Astrocyte (in vitro differentiated cells and primary cell): ENCODE measurements around the gene GK. TPM values are rescaled to one million over a fixed set of nuclear protein-coding genes. Genes with fewer than 3 reads are reported as not detected.

Experiments
- DNase-seq: peaks from one replicate; pipeline ENCODE4 v3.0.0-alpha.2; 2010; ENCODE audit warnings: low read depth
- FAIRE-seq: peaks from 2 replicates; lab custom pipeline; 2011; peaks lifted over from hg19 to GRCh38; lab: Jason Lieb, UNC
- H2AFZ ChIP-seq: 2 replicates; pipeline ENCODE4 v1.6.0; 2012; ENCODE audit warnings: low read depth, low read length, inconsistent platforms
- H3K27ac ChIP-seq: 2 replicates; pipeline ENCODE4 v1.5.1; 2011; ENCODE audit warnings: low read depth, low read length, inconsistent platforms
- H3K27me3 ChIP-seq: 2 replicates; pipeline ENCODE4 v1.6.0; 2011; ENCODE audit warnings: low read length, inconsistent platforms; ENCODE audit not compliant: insufficient read depth
- H3K36me3 ChIP-seq: 2 replicates; pipeline ENCODE4 v1.5.1; 2011; ENCODE audit warnings: low read length, inconsistent platforms; ENCODE audit not compliant: insufficient read depth
- H3K4me1 ChIP-seq: 2 replicates; pipeline ENCODE4 v1.5.1; 2011; ENCODE audit warnings: low read length, inconsistent platforms; ENCODE audit not compliant: insufficient read depth
- H3K4me2 ChIP-seq: 2 replicates; pipeline ENCODE4 v1.6.0; 2012; ENCODE audit warnings: low read length, inconsistent platforms
- H3K4me3 ChIP-seq: 2 replicates; pipeline ENCODE4 v1.5.1; 2011; ENCODE audit warnings: low read depth, mild to moderate bottlenecking, low read length, inconsistent platforms; ENCODE audit not compliant: insufficient read depth
- H3K79me2 ChIP-seq: 2 replicates; pipeline ENCODE4 v1.6.0; 2012; ENCODE audit warnings: mild to moderate bottlenecking, low read length, inconsistent platforms; ENCODE audit not compliant: insufficient read depth
- H3K9ac ChIP-seq: 2 replicates; pipeline ENCODE4 v1.6.0; 2012; ENCODE audit warnings: mild to moderate bottlenecking, low read length, inconsistent platforms
- H3K9me3 ChIP-seq: 2 replicates; pipeline ENCODE4 v1.5.1; 2012; ENCODE audit warnings: low read depth, mild to moderate bottlenecking, low read length, inconsistent platforms; ENCODE audit not compliant: insufficient read depth
- H4K20me1 ChIP-seq: 2 replicates; pipeline ENCODE4 v1.6.0; 2012; ENCODE audit warnings: low read length, inconsistent platforms; ENCODE audit not compliant: insufficient read depth
- H3K27ac Mint-ChIP-seq: one replicate; pipeline ENCODE4 v1.8.0; 2021; ENCODE audit warnings: mild to moderate bottlenecking, mixed read lengths; ENCODE audit not compliant: unreplicated experiment
- H3K27me3 Mint-ChIP-seq: one replicate; pipeline ENCODE4 v1.8.0; 2021; ENCODE audit warnings: low read depth, mixed read lengths; ENCODE audit not compliant: unreplicated experiment
- H3K36me3 Mint-ChIP-seq: one replicate; pipeline ENCODE4 v1.8.0; 2021; ENCODE audit warnings: low read depth, mixed read lengths; ENCODE audit not compliant: unreplicated experiment
- H3K4me1 Mint-ChIP-seq: one replicate; pipeline ENCODE4 v1.8.0; 2021; ENCODE audit warnings: low read depth, mixed read lengths; ENCODE audit not compliant: unreplicated experiment
- H3K4me3 Mint-ChIP-seq: one replicate; pipeline ENCODE4 v1.8.0; 2021; ENCODE audit warnings: mild to moderate bottlenecking, moderate library complexity, mixed read lengths; ENCODE audit not compliant: unreplicated experiment
- H3K9me3 Mint-ChIP-seq: one replicate; pipeline ENCODE4 v1.8.0; 2021; ENCODE audit warnings: mild to moderate bottlenecking, mixed read lengths; ENCODE audit not compliant: unreplicated experiment
- CTCF ChIP-seq: IDR thresholded peaks from 2 replicates; pipeline ENCODE4 v1.5.1; 2011; ENCODE audit warnings: low read depth, mild to moderate bottlenecking, inconsistent platforms, low read length, moderate library complexity; ENCODE audit not compliant: insufficient read depth
- EZH2 ChIP-seq: IDR thresholded peaks from 2 replicates; pipeline ENCODE4 v1.6.1; 2012; ENCODE audit warnings: mild to moderate bottlenecking, low read length, inconsistent platforms; ENCODE audit not compliant: insufficient read depth
- total RNA-seq: library from RNA; stranded (reverse); gene quantifications from 2 replicates; pipeline ENCODE4 v1.2.1, GENCODE V29; 2021

Gene GK
- total RNA-seq, 1 donor from 2014 or later, result 2.8 TPM

DNA sequence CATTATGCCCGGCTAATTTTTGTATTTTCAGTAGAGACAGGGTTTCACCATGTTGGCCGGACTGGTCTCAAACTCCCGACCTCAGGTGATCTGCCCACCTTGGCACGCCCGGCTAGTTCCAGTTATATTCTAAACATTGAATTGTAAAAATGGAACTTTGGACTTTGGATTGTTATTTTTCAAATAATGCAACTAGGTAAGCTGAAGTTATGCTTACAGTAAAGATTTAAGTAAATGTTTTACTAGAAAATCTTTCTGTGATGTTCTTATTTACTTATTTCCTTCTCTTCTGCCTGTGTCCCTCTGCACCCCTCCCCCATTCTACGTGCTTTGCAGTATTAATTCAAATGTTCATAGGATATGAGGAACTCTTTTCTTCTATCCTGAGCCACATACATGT, 26.1 kb downstream of the GK start:
- Histone ChIP-seq H4K20me1 (no peaks in the 10 kb centered on the region), H3K9me3 (no peaks in the 10 kb centered on the region), H3K27me3 (no peaks in the 10 kb centered on the region), H3K36me3 (no peaks in the 10 kb centered on the region), H3K4me3 (no peak overlapping the region), H3K4me2 (no peak overlapping the region), H3K9ac (no peak overlapping the region), H2AFZ (no peak overlapping the region), H3K27ac (no peak overlapping the region), H3K4me1 (no peaks in the 10 kb centered on the region), H3K79me2 (no peaks in the 10 kb centered on the region)
- no peaks in the 10 kb centered on the region for H3K27me3 Mint-ChIP-seq
- no peak overlapping the region for H3K27ac Mint-ChIP-seq
- DNase-seq (no peak), FAIRE-seq (peak; percentile 86)
- no peaks in the 10 kb centered on the region for H3K9me3 Mint-ChIP-seq
- TF ChIP-seq EZH2 (no peak), CTCF (no peak)
- H3K36me3 Mint-ChIP-seq, result no peaks in the 10 kb centered on the region
- H3K4me3 Mint-ChIP-seq, result no peak overlapping the region
- no peaks in the 10 kb centered on the region for H3K4me1 Mint-ChIP-seq

GRCh38 chrX:30680618-30681017, 27.4 kb downstream of the GK start:
- H3K27me3 ChIP-seq, result no peaks in the 10 kb centered on the region
- H3K4me2 ChIP-seq, result no peak overlapping the region
- FAIRE-seq, result no peak
- Mint-ChIP-seq H3K4me1 (no peaks in the 10 kb centered on the region), H3K27ac (no peak overlapping the region), H3K36me3 (no peaks in the 10 kb centered on the region), H3K9me3 (no peaks in the 10 kb centered on the region), H3K27me3 (no peaks in the 10 kb centered on the region), H3K4me3 (no peak overlapping the region)
- H3K27ac ChIP-seq, result no peak overlapping the region
- H3K4me1 ChIP-seq, result no peaks in the 10 kb centered on the region
- no peak for DNase-seq
- H4K20me1 ChIP-seq, result no peaks in the 10 kb centered on the region
- H3K9ac ChIP-seq, result no peak overlapping the region
- no peaks in the 10 kb centered on the region for H3K9me3 ChIP-seq
- no peak overlapping the region for H2AFZ ChIP-seq
- no peaks in the 10 kb centered on the region for H3K36me3 ChIP-seq
- no peaks in the 10 kb centered on the region for H3K79me2 ChIP-seq
- no peak for TF ChIP-seq CTCF
- no peak for TF ChIP-seq EZH2
- H3K4me3 ChIP-seq, result no peak overlapping the region

DNA sequence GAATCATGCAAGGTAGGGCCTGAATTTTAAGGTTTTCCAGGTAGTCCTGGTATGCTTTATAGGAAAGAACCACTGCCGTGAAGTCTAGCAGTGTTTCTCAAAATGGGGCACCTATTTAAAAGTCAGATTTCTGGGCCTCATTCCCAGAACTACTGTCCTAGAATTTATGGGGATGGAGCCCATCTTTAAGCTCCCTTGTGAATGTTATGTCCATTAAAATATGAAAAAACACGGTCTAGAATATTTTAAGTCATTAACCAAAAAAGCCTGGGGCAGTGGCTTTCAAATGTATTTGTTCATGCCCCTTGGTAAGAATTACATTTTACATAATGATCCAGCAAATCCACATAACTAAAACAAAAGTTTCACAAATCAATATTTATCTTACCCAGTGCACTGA, 35.4 kb downstream of the GK start:
- H3K4me3 Mint-ChIP-seq, result no peak overlapping the region
- H3K27me3 ChIP-seq, result no peaks in the 10 kb centered on the region
- no peak overlapping the region for H3K4me2 ChIP-seq
- H3K9me3 ChIP-seq, result no peaks in the 10 kb centered on the region
- no peaks in the 10 kb centered on the region for H3K4me1 ChIP-seq
- no peaks in the 10 kb centered on the region for H3K4me1 Mint-ChIP-seq
- no peak overlapping the region for H3K27ac Mint-ChIP-seq
- H3K27me3 Mint-ChIP-seq, result no peaks in the 10 kb centered on the region
- no peak for DNase-seq
- TF ChIP-seq CTCF (no peak), EZH2 (no peak)
- no peak overlapping the region for H3K9ac ChIP-seq
- FAIRE-seq, result no peak
- H3K36me3 ChIP-seq, result no peaks in the 10 kb centered on the region
- H4K20me1 ChIP-seq, result no peaks in the 10 kb centered on the region
- H2AFZ ChIP-seq, result no peak overlapping the region
- no peaks in the 10 kb centered on the region for H3K9me3 Mint-ChIP-seq
- H3K4me3 ChIP-seq, result no peak overlapping the region
- H3K36me3 Mint-ChIP-seq, result no peaks in the 10 kb centered on the region
- H3K79me2 ChIP-seq, result no peaks in the 10 kb centered on the region
- H3K27ac ChIP-seq, result no peak overlapping the region
